22Rv1 (cell line): Measurements from ENCODE around the gene CD14.
"Not testable (repeated sequence)": the region's sequence is repeated elsewhere in the genome, so short reads cannot be mapped to it uniquely, and the experiment has no call there.

Source experiments
- H3K27ac ChIP-seq: fragments of 450-650 bp; 2 replicates; pipeline ENCODE4 v1.5.1; 2017
- ZFX ChIP-seq: fragments of 450-650 bp; IDR thresholded peaks from 2 replicates; pipeline ENCODE4 v1.6.1; 2017; ENCODE audit warnings: antibody characterized with exemption, borderline replicate concordance
- TF ChIP-seq, protein P1 (sequence below): fragments of 450-650 bp; IDR thresholded peaks from 2 replicates; pipeline ENCODE4 v1.5.1; 2017; ENCODE audit warnings: mild to moderate bottlenecking

The CD14 gene

DNA sequence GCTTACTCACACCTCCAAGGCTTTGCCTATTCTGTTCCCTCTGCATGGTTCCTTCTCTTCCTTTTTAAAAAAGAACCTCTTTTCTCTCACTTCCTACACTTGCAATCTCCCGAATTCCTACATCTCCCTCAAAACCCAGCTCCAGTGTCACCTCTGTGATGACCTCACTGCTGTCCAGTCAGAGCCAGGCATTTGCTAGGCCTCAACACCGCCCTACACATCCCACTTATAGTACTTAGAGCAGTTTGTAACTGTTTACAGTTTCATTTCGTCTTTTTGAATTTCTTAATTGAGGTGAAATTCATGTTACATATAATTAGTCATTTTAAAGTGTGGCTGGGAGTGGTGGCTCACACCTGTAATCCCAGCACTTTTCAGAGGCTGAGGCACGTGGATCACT, 30.8 kb downstream of the CD14 start:
- no peak for TF ChIP-seq ZFX
- TF ChIP-seq, protein P1, sequence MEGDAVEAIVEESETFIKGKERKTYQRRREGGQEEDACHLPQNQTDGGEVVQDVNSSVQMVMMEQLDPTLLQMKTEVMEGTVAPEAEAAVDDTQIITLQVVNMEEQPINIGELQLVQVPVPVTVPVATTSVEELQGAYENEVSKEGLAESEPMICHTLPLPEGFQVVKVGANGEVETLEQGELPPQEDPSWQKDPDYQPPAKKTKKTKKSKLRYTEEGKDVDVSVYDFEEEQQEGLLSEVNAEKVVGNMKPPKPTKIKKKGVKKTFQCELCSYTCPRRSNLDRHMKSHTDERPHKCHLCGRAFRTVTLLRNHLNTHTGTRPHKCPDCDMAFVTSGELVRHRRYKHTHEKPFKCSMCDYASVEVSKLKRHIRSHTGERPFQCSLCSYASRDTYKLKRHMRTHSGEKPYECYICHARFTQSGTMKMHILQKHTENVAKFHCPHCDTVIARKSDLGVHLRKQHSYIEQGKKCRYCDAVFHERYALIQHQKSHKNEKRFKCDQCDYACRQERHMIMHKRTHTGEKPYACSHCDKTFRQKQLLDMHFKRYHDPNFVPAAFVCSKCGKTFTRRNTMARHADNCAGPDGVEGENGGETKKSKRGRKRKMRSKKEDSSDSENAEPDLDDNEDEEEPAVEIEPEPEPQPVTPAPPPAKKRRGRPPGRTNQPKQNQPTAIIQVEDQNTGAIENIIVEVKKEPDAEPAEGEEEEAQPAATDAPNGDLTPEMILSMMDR: no peak
- no peak overlapping the region for H3K27ac ChIP-seq

GRCh38 chr5:140600096-140600495, 32.9 kb downstream of the CD14 start:
- H3K27ac ChIP-seq: no peak overlapping the region
- TF ChIP-seq, protein P1: no peak
- no peak for TF ChIP-seq ZFX

GRCh38 chr5:140598836-140599235, 34.1 kb downstream of the CD14 start:
- TF ChIP-seq, protein P1: no peak
- TF ChIP-seq ZFX: no peak

GRCh38 chr5:140596321-140596741, 36.6 kb downstream of the CD14 start:
- no peak overlapping the region for H3K27ac ChIP-seq
- TF ChIP-seq, protein P1: no peak

More at GRCh38 chr5:140598836-140599235, 34.1 kb downstream of the CD14 start:
- H3K27ac ChIP-seq: no peak overlapping the region

- no peak for TF ChIP-seq ZFX
- TF ChIP-seq, protein P1: no peak
- H3K27ac ChIP-seq: no peak overlapping the region
Measured at GRCh38 chr5:140595538-140596300, 37.3 kb downstream of the CD14 start.

GRCh38 chr5:140594169-140594568, 38.8 kb downstream of the CD14 start:
- no peak overlapping the region for H3K27ac ChIP-seq
- TF ChIP-seq, protein P1: no peak
- TF ChIP-seq ZFX: no peak

DNA sequence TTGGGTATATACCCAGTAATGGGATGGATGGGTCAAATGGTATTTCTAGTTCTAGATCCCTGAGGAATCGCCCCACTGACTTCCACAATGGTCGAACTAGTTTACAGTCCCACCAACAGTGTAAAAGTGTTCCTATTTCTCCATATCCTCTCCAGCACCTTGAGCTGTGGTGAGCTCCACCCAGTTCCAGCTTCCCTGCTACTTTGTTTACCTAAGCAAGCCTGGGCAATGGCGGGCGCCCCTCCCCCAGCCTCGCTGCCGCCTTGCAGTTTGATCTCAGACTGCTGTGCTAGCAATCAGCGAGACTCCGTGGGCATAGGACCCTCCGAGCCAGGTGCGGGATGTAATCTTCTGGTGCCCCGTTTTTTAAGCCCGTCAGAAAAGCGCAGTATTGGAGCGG, 39.9 kb downstream of the CD14 start:
- H3K27ac ChIP-seq: not testable (repeated sequence)
